ENCODE measurements around the gene CERT1. TPM values are rescaled to one million over a fixed set of nuclear protein-coding genes. Genes with fewer than 3 reads are reported as not detected.
A peak's percentile ranks its signal among the peaks of the same experiment; 100 is the strongest.

Gene CERT1
- total and polyA plus RNA-seq, 9 of the 15 experiments (the other 6 are each of a cell fraction or from before 2014, with no cell fraction given) = 3.4 to 24.7 (median 9.8) TPM

DNA sequence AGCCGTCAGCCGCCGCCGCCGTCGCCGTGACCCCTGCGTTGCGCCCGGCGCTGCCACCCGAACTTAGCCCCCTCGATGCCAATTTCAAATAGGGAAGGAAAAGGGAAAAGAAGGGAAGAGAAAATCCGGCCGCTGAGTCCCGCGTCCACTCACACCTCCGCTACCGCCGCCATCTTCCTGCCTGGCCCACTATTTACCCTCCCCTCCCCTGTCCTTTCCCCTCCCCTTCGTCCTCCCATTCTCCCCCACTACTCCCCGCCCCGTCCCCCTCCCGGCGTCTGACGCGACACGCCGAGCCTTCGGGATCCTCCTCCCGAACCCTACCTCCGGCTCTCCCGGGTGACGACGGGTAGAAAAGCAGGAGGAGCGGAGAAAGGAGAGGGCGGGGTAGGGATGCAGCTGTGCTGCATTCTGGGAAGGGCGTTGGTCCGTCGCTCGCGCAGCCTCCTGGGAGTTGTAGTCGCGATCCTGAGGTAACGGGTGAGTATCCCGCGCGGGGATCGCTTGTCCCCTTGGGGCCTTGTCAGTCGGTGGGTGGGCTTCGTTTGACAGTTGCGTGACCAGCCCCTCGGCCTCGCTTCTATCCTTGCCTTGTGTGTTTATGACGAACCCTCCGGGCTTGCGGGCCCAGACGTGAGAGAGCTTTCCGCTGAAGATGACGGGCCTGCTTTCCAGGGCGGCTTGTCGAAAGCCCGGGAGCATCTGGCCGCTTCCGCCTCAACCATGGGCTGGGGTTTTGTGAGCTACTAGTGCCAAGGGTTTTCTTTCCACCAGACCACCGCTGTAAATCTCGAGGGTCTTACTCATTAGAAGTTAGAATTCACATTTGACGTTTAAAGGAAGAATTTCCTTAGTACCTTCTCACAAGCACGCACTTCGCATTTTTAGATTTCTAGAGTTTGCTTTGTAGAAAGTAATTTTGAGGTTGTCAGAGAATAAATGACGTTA lies at the start of gene CERT1, which contains the start of gene POLK (continued):
- TF ChIP-seq, protein P1, sequence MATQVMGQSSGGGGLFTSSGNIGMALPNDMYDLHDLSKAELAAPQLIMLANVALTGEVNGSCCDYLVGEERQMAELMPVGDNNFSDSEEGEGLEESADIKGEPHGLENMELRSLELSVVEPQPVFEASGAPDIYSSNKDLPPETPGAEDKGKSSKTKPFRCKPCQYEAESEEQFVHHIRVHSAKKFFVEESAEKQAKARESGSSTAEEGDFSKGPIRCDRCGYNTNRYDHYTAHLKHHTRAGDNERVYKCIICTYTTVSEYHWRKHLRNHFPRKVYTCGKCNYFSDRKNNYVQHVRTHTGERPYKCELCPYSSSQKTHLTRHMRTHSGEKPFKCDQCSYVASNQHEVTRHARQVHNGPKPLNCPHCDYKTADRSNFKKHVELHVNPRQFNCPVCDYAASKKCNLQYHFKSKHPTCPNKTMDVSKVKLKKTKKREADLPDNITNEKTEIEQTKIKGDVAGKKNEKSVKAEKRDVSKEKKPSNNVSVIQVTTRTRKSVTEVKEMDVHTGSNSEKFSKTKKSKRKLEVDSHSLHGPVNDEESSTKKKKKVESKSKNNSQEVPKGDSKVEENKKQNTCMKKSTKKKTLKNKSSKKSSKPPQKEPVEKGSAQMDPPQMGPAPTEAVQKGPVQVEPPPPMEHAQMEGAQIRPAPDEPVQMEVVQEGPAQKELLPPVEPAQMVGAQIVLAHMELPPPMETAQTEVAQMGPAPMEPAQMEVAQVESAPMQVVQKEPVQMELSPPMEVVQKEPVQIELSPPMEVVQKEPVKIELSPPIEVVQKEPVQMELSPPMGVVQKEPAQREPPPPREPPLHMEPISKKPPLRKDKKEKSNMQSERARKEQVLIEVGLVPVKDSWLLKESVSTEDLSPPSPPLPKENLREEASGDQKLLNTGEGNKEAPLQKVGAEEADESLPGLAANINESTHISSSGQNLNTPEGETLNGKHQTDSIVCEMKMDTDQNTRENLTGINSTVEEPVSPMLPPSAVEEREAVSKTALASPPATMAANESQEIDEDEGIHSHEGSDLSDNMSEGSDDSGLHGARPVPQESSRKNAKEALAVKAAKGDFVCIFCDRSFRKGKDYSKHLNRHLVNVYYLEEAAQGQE (IDR thresholded peaks at IDR 0.05; ENCODE audit: borderline replicate concordance) = no peak
- TF ChIP-seq, protein P1 (CRISPR knock-in tag; IDR thresholded peaks at IDR 0.05; ENCODE audit: low read depth) = no peak
- TF ChIP-seq JUND (IDR thresholded peaks at IDR 0.05; ENCODE audit: borderline replicate concordance, low read depth, low read length) = peak; percentile 52
- TF ChIP-seq JUND (tag; IDR thresholded peaks at IDR 0.05; ENCODE audit: borderline replicate concordance, low read depth, low read length) = peak; percentile 21; the same call in 1 of the 3 replicates
- no peak for TF ChIP-seq DLX4 (CRISPR knock-in tag; IDR thresholded peaks at IDR 0.05)
- no peak for TF ChIP-seq ZNF655 (CRISPR knock-in tag; IDR thresholded peaks at IDR 0.05)
- TF ChIP-seq EP400 (IDR thresholded peaks at IDR 0.05) = peak; percentile 83
- TF ChIP-seq BDP1 (IDR thresholded peaks at IDR 0.05; ENCODE audit: insufficient read depth, insufficient read length) = no peak
- TF ChIP-seq, protein P2, sequence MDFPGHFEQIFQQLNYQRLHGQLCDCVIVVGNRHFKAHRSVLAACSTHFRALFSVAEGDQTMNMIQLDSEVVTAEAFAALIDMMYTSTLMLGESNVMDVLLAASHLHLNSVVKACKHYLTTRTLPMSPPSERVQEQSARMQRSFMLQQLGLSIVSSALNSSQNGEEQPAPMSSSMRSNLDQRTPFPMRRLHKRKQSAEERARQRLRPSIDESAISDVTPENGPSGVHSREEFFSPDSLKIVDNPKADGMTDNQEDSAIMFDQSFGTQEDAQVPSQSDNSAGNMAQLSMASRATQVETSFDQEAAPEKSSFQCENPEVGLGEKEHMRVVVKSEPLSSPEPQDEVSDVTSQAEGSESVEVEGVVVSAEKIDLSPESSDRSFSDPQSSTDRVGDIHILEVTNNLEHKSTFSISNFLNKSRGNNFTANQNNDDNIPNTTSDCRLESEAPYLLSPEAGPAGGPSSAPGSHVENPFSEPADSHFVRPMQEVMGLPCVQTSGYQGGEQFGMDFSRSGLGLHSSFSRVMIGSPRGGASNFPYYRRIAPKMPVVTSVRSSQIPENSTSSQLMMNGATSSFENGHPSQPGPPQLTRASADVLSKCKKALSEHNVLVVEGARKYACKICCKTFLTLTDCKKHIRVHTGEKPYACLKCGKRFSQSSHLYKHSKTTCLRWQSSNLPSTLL (IDR thresholded peaks at IDR 0.05) = no peak
- TF ChIP-seq, protein P3, sequence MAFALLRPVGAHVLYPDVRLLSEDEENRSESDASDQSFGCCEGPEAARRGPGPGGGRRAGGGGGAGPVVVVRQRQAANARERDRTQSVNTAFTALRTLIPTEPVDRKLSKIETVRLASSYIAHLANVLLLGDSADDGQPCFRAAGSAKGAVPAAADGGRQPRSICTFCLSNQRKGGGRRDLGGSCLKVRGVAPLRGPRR (CRISPR knock-in tag; IDR thresholded peaks at IDR 0.05) = peak; percentile 45; the same call in 1 of the 2 replicates
- no peak for TF ChIP-seq XRCC3 (IDR thresholded peaks at IDR 0.05)
- TF ChIP-seq CREBBP (IDR thresholded peaks at IDR 0.05; ENCODE audit: low read depth, low read length) = no peak
- no peak for TF ChIP-seq DNMT1 (IDR thresholded peaks at IDR 0.05)
- no peak for TF ChIP-seq KHSRP (IDR thresholded peaks at IDR 0.05)
- TF ChIP-seq POLR3A (IDR thresholded peaks at IDR 0.05; ENCODE audit: borderline replicate concordance, extremely low read depth, insufficient read depth, insufficient read length) = no peak
